Heart left ventricle (tissue), 13 donors: ENCODE results near the gene ZNF792.

Source experiments
- CTCF ChIP-seq, 12 donors: fragments of 200-600 bp; sonication (generic) in 4 of 12; IDR thresholded peaks; one replicate each; pipeline versions ENCODE4 v1.5.0 to v1.8.0; 2018 to 2022; ENCODE audit warnings: antibody characterized with exemption in 12 of 12, mild to moderate bottlenecking in 5 of 12
- POLR2A ChIP-seq, 2 donors: fragments of 450-650 bp; IDR thresholded peaks; one replicate each; pipeline ENCODE4 v1.6.1; 2017; ENCODE audit warnings: antibody characterized with exemption in 2 of 2, mild to moderate bottlenecking in 2 of 2, moderate library complexity in 2 of 2
- donor health status: ischemic (EF 13 %, LVEDD 7.1; RV severe dilation, severe dysfunction).
- donor health status: DM: no; HTN: yes; CAD: no.
- donor health status: DM: no; HTN: no; CAD: no.
- donor health status: ischemic (EF 25% LVEDD 6.9; RV normal size, moderate dysfunction).
- donor health status: ischemic (EF 25% LVEDD 5.7; RV mildly dilated, moderate dysfunction).
- donor health status: ischemic (EF 35%, LVEDD 5.7; RV mildly dilated, moderate dysfunction).
- donor health status: nonischemic (EF 11% LVEDD 7.7; RV severe dilation, severe dysfunction).
- donor health status: DM: yes; HTN: yes; CAD: no.
- donor health status: PGD.
- donor health status: ischemic (EF 29% LVEDD 5.4; RV normal size, mild dysfunction).
- donor health status: nonischemic (EF 23%, LVEDD 6.1; RV moderate dilation, normal function).

- no peak for TF ChIP-seq CTCF (IDR thresholded peaks at IDR 0.05)
- TF ChIP-seq POLR2A (IDR thresholded peaks at IDR 0.05), result no peak
Observed at GRCh38 chr19:35006342-35006998, 42.4 kb upstream of the ZNF792 start.
